NT2/D1 (cell line): ENCODE results near the gene DOK6.

Experiments
- YY1 ChIP-seq: IDR thresholded peaks from 2 replicates; pipeline ENCODE4 v1.6.1; 2011; ENCODE audit not compliant: insufficient read length, insufficient read depth
- ZNF274 ChIP-seq: IDR thresholded peaks from 2 replicates; pipeline ENCODE4 v1.6.1; 2011; ENCODE audit warnings: mild to moderate bottlenecking, low read depth, low read length

DNA sequence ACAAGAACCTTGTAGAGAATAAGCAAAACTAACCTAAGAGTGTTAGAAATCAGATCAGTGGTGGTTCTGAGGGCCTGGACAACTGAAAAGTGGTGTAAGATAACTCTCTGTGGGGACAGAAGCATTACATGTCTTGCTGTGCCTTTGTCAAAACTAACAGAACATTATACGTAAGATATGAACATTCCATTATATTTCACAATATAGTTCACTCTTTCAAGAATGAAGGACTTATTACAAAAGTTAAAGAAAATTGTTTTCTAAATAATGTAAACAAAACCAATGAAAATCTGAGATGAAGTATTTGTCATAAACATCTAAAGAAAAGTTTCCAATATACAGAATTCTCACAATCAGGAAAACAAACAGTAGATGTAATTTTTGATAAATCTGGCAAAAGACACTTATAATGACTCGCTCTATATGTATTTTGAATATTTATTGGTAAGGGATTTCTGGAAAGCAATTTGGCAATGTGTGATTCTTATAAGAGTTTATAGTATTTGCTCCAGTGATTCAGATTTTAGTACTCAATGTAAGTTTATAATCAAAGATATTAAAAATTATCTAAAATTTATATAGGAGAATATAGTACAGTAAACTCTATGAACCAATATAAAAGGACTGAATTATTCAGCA, 288.6 kb downstream of the DOK6 start:
- TF ChIP-seq ZNF274 (no peak), YY1 (no peak)
